ENCODE results near the gene ARHGAP26.

GRCh38 chr5:142874540-142874939, 104.4 kb downstream of the ARHGAP26 start:
- no peak for TF ChIP-seq EZH2phosphoT487 (IDR thresholded peaks at IDR 0.05; ENCODE audit: borderline replicate concordance, low read length)
- TF ChIP-seq CTCF (IDR thresholded peaks at IDR 0.05; ENCODE audit: low read depth, low read length, poor library complexity, severe bottlenecking), result no peak

Data from DOHH2 (cell line).